Gastrocnemius medialis (tissue), 4 donors: ENCODE data around the gene SLC24A3. TPM values are rescaled to one million over a fixed set of nuclear protein-coding genes. Genes with fewer than 3 reads are reported as not detected.

Experiments used
- ATAC-seq, 2 donors: fragments of 150-250 bp; one replicate each; pipeline ENCODE4 v1.9.1; 2016
- DNase-seq, 2 donors: peaks; one replicate each; pipeline ENCODE4 v3.0.0-alpha.2; 2019
- H3K27ac ChIP-seq, 4 donors: fragments of 200-600 bp; sonication (generic); 1 replicate in 1 of 4; 2 replicates in 3 of 4; pipeline ENCODE4 v1.5.1; 2016 to 2018; ENCODE audit warnings: mild to moderate bottlenecking in 2 of 4, moderate library complexity in 1 of 4
- H3K27me3 ChIP-seq, 3 donors: fragments of 200-600 bp; sonication (generic) in 2 of 3; 1 replicate in 1 of 3; 2 replicates in 2 of 3; pipeline versions ENCODE4 v1.5.1 to v1.6.0; 2016 to 2019; ENCODE audit warnings: mild to moderate bottlenecking in 1 of 3, moderate library complexity in 1 of 3
- H3K36me3 ChIP-seq, 2 donors: fragments of 200-600 bp; sonication (generic) in 1 of 2; one replicate each; pipeline ENCODE4 v1.5.1; 2017 to 2018
- H3K4me1 ChIP-seq, 2 donors: fragments of 200-600 bp; sonication (generic) in 1 of 2; one replicate each; pipeline ENCODE4 v1.5.1; 2016 to 2017; ENCODE audit warnings: mild to moderate bottlenecking in 2 of 2
- H3K4me3 ChIP-seq, 4 donors: fragments of 200-600 bp; sonication (generic) in 3 of 4; 1 replicate in 1 of 4; 2 replicates in 3 of 4; pipeline ENCODE4 v1.5.1; 2016 to 2019; ENCODE audit warnings: mild to moderate bottlenecking in 2 of 4
- H3K9me3 ChIP-seq, 3 donors: fragments of 200-600 bp; sonication (generic) in 2 of 3; 1 replicate in 1 of 3; 2 replicates in 2 of 3; pipeline ENCODE4 v1.5.1; 2016 to 2019
- CTCF ChIP-seq, 5 experiments: fragments of 450-650 bp in 3 of 5; fragments of 200-600 bp in 2 of 5; sonication (generic) in 2 of 5; IDR thresholded peaks in 4 of 5; conservative IDR thresholded peaks in 1 of 5; 1 replicate in 4 of 5; 2 replicates in 1 of 5; pipeline ENCODE4 v1.5.1; 2016 to 2019; ENCODE audit warnings: antibody characterized with exemption in 5 of 5, mild to moderate bottlenecking in 3 of 5, moderate library complexity in 3 of 5
- POLR2A ChIP-seq, 2 donors: fragments of 450-650 bp; IDR thresholded peaks; one replicate each; pipeline ENCODE4 v1.6.1; 2017; ENCODE audit warnings: antibody characterized with exemption in 2 of 2, mild to moderate bottlenecking in 2 of 2, moderate library complexity in 2 of 2
- in situ Hi-C, 4 donors: fragments of 200-750 bp; cut with MboI; loops; one replicate each; pipeline versions ENCODE4 v1.15.0 to v1.8.0; 2017; ENCODE audit warnings: low sequenced_read_pairs in 4 of 4
- intact Hi-C: fragments of 100-400 bp; cut with DNase I; formaldehyde crosslinking; loops from one replicate; pipeline ENCODE4 v1.15.1; 2023; ENCODE audit warnings: low total_unique reads
- total RNA-seq, 4 donors: library from RNA; depleted of rRNA; stranded (reverse); fragments of >200 nt; gene quantifications; one replicate each; pipeline versions ENCODE4 v1.1.0 to v1.2.3, GENCODE V29; 2016

The SLC24A3 gene
- total RNA-seq, 4 donors from 2014 or later, result 3.3 to 7.8 (median 6.7) TPM

GRCh38 chr20:19761326-19761725 is 548.9 kb downstream of the SLC24A3 start:
- TF ChIP-seq CTCF (IDR thresholded peaks at IDR 0.05 in 4 of 5, conservative IDR thresholded peaks at IDR 0.05 in 1 of 5), result no peak
- TF ChIP-seq POLR2A (IDR thresholded peaks at IDR 0.05), result no peak
- H3K27me3 ChIP-seq, result no peaks in the 10 kb centered on the region
- no peak overlapping the region for H3K4me3 ChIP-seq
- peak overlapping the region in 3 of 4 donors; percentile 97 to 99 (median 98) for H3K27ac ChIP-seq
- H3K4me1 ChIP-seq, result peaks cover 35 to 39% of the 10 kb centered on the region in 2 donors
- ATAC-seq (no peak), DNase-seq (no peak)
- in situ Hi-C loops, result no loop called here
- no peaks in the 10 kb centered on the region for H3K36me3 ChIP-seq
- intact Hi-C loops, result no loop called here
- no peaks in the 10 kb centered on the region for H3K9me3 ChIP-seq

GRCh38 chr20:19761841-19762240 is 549.4 kb downstream of the SLC24A3 start:
- TF ChIP-seq POLR2A (IDR thresholded peaks at IDR 0.05) (no peak), CTCF (IDR thresholded peaks at IDR 0.05 in 4 of 5, conservative IDR thresholded peaks at IDR 0.05 in 1 of 5) (no peak)
- Histone ChIP-seq H3K36me3 (no peaks in the 10 kb centered on the region), H3K9me3 (no peaks in the 10 kb centered on the region), H3K4me3 (no peak overlapping the region), H3K27ac (peak overlapping the region in 2 of 4 donors; percentile 0 to 99), H3K4me1 (peaks cover 32 to 37% of the 10 kb centered on the region in 2 donors), H3K27me3 (no peaks in the 10 kb centered on the region)
- no peak for ATAC-seq
- no peak for DNase-seq
- intact Hi-C loops (no loop called here), in situ Hi-C loops (no loop called here)

GRCh38 chr20:19764207-19764606 is 551.8 kb downstream of the SLC24A3 start:
- peaks cover 29 to 34% of the 10 kb centered on the region in 2 donors for H3K4me1 ChIP-seq
- DNase-seq (no peak), ATAC-seq (no peak)
- intact Hi-C loops, result no loop called here
- in situ Hi-C loops, result no loop called here
- no peak overlapping the region for H3K4me3 ChIP-seq
- no peaks in the 10 kb centered on the region for H3K9me3 ChIP-seq
- TF ChIP-seq POLR2A (IDR thresholded peaks at IDR 0.05) (no peak), CTCF (IDR thresholded peaks at IDR 0.05 in 4 of 5, conservative IDR thresholded peaks at IDR 0.05 in 1 of 5) (no peak)
- no peak overlapping the region for H3K27ac ChIP-seq
- no peaks in the 10 kb centered on the region for H3K27me3 ChIP-seq
- H3K36me3 ChIP-seq, result no peaks in the 10 kb centered on the region

- ATAC-seq (no peak), DNase-seq (no peak)
- TF ChIP-seq CTCF (IDR thresholded peaks at IDR 0.05 in 4 of 5, conservative IDR thresholded peaks at IDR 0.05 in 1 of 5) (no peak), POLR2A (IDR thresholded peaks at IDR 0.05) (no peak)
- H3K36me3 ChIP-seq, result no peaks in the 10 kb centered on the region
- H3K27ac ChIP-seq, result no peak overlapping the region
- in situ Hi-C loops, result no loop called here
- H3K9me3 ChIP-seq, result no peaks in the 10 kb centered on the region
- H3K4me1 ChIP-seq, result peaks cover 28 to 32% of the 10 kb centered on the region in 2 donors
- no peak overlapping the region for H3K4me3 ChIP-seq
- H3K27me3 ChIP-seq, result no peaks in the 10 kb centered on the region
- intact Hi-C loops, result no loop called here
Measured at GRCh38 chr20:19765266-19765665, 552.8 kb downstream of the SLC24A3 start.

GRCh38 chr20:19765913-19766312 is 553.5 kb downstream of the SLC24A3 start:
- no peaks in the 10 kb centered on the region for H3K36me3 ChIP-seq

More at GRCh38 chr20:19765913-19766312, 553.5 kb downstream of the SLC24A3 start:
- H3K27me3 ChIP-seq, result no peaks in the 10 kb centered on the region
- H3K4me1 ChIP-seq, result peaks cover 22 to 25% of the 10 kb centered on the region in 2 donors
- no peak overlapping the region for H3K4me3 ChIP-seq
- ATAC-seq, result no peak
- TF ChIP-seq CTCF (IDR thresholded peaks at IDR 0.05 in 4 of 5, conservative IDR thresholded peaks at IDR 0.05 in 1 of 5) (no peak), POLR2A (IDR thresholded peaks at IDR 0.05) (no peak)
- no peaks in the 10 kb centered on the region for H3K9me3 ChIP-seq
- in situ Hi-C loops (no loop called here), intact Hi-C loops (no loop called here)
- no peak overlapping the region for H3K27ac ChIP-seq
- DNase-seq, result no peak
